Keratinocyte (primary cell): ENCODE results near the gene SOCS6. TPM values are rescaled to one million over a fixed set of nuclear protein-coding genes. Genes with fewer than 3 reads are reported as not detected.

Source experiments
- DNase-seq: peaks from one replicate; pipeline ENCODE4 v3.0.0-alpha.2; 2011; ENCODE audit warnings: low read depth, missing footprints, low spot score
- FAIRE-seq: peaks from 2 replicates; lab custom pipeline; 2011; peaks lifted over from hg19 to GRCh38; lab: Jason Lieb, UNC
- H2AFZ ChIP-seq: 2 replicates; pipeline ENCODE4 v1.6.0; 2012; ENCODE audit warnings: low read length, control low read depth, inconsistent platforms; ENCODE audit not compliant: control insufficient read depth
- H3K27ac ChIP-seq: 2 replicates; pipeline ENCODE4 v1.5.1; 2011; ENCODE audit warnings: low read length; ENCODE audit not compliant: control insufficient read depth, insufficient read depth
- H3K27me3 ChIP-seq: 3 replicates; pipeline ENCODE4 v1.6.0; 2011; ENCODE audit warnings: low read length; ENCODE audit not compliant: control insufficient read depth, insufficient read depth; ENCODE audit errors: extremely low read depth
- H3K36me3 ChIP-seq, 2 experiments: 2 replicates in 1 of 2; 3 replicates in 1 of 2; pipeline ENCODE4 v1.5.1; 2011; ENCODE audit warnings: low read length in 2 of 2, mild to moderate bottlenecking in 1 of 2; ENCODE audit not compliant: control insufficient read depth in 2 of 2, insufficient read depth in 2 of 2; ENCODE audit errors: extremely low read depth in 1 of 2
- H3K4me1 ChIP-seq: 3 replicates; pipeline ENCODE4 v1.5.1; 2011; ENCODE audit warnings: low read length; ENCODE audit not compliant: control insufficient read depth, insufficient read depth; ENCODE audit errors: extremely low read depth
- H3K4me2 ChIP-seq: 3 replicates; pipeline ENCODE4 v1.6.0; 2011; ENCODE audit warnings: low read depth, low read length; ENCODE audit not compliant: control insufficient read depth, insufficient read depth; ENCODE audit errors: extremely low read depth
- H3K4me3 ChIP-seq, 3 experiments: fragments of 200-600 bp in 1 of 3; sonication (generic) in 1 of 3; 2 replicates in 2 of 3; 3 replicates in 1 of 3; pipeline ENCODE4 v1.5.1; 2011 to 2016; ENCODE audit warnings: low read length in 3 of 3, mild to moderate bottlenecking in 3 of 3, control low read depth in 2 of 3, inconsistent platforms in 1 of 3, low read depth in 1 of 3, mixed read lengths in 1 of 3, mixed run types in 1 of 3, moderate library complexity in 1 of 3; ENCODE audit not compliant: control insufficient read depth in 2 of 3, insufficient read depth in 2 of 3; ENCODE audit errors: extremely low read depth in 1 of 3
- H3K79me2 ChIP-seq: 2 replicates; pipeline ENCODE4 v1.6.0; 2012; ENCODE audit warnings: low read length; ENCODE audit not compliant: control insufficient read depth, insufficient read depth
- H3K9ac ChIP-seq: 3 replicates; pipeline ENCODE4 v1.6.0; 2011; ENCODE audit warnings: low read length; ENCODE audit not compliant: control insufficient read depth, insufficient read depth; ENCODE audit errors: extremely low read depth
- H3K9me1 ChIP-seq: 3 replicates; pipeline ENCODE4 v1.6.0; 2011; ENCODE audit warnings: low read length; ENCODE audit not compliant: control insufficient read depth, insufficient read depth; ENCODE audit errors: extremely low read depth
- H3K9me3 ChIP-seq: 2 replicates; pipeline ENCODE4 v1.5.1; 2012; ENCODE audit warnings: low read depth, low read length; ENCODE audit not compliant: control insufficient read depth
- H4K20me1 ChIP-seq: 3 replicates; pipeline ENCODE4 v1.6.0; 2011; ENCODE audit warnings: low read length; ENCODE audit not compliant: control insufficient read depth, insufficient read depth; ENCODE audit errors: extremely low read depth
- CTCF ChIP-seq, 3 experiments: IDR thresholded peaks in 1 of 3; conservative IDR thresholded peaks in 1 of 3; optimal IDR thresholded peaks in 1 of 3; 2 replicates in 2 of 3; 3 replicates in 1 of 3; pipeline versions ENCODE3 to v1.5.1; 2011; ENCODE audit warnings: low read length in 3 of 3, mild to moderate bottlenecking in 3 of 3, moderate library complexity in 2 of 3, control low read depth in 1 of 3, inconsistent platforms in 1 of 3; ENCODE audit not compliant: insufficient read depth in 2 of 3; ENCODE audit errors: extremely low read depth in 1 of 3
- EZH2 ChIP-seq: IDR thresholded peaks from one replicate; pipeline ENCODE4 v1.6.1; 2012; ENCODE audit warnings: inconsistent platforms, mild to moderate bottlenecking, low read length, moderate library complexity
- dilution Hi-C: fragments of 300-500 bp; cut with MboI; formaldehyde crosslinking; loops from one replicate; pipeline ENCODE4 v1.7.0; 2020; ENCODE audit warnings: low sequenced_read_pairs; ENCODE audit not compliant: extremely low pct_ligation_motif_present
- polyA plus RNA-seq, 5 experiments: library from polyadenylated mRNA; depleted of rRNA in 3 of 5; stranded (reverse) in 3 of 5; stranded (forward) in 1 of 5; unstranded in 1 of 5; fragments of >200 nt; gene quantifications; 1 replicate in 1 of 5; 2 replicates in 3 of 5; 3 replicates in 1 of 5; pipeline versions ENCODE4 v1.2.1 to v1.2.3, GENCODE V29; 2011 to 2012; ENCODE audit warnings: missing spikeins in 2 of 5, low read depth in 1 of 5, low replicate concordance in 1 of 5

SOCS6 gene
- polyA plus RNA-seq, 1 donor (not counting 4 experiments of a cell fraction or from before 2014, with no cell fraction given), result 22.2 TPM

- FAIRE-seq (no peak), DNase-seq (no peak)
These were observed 25.5 kb upstream of the SOCS6 start for GRCh38 chr18:70263336-70263735.

GRCh38 chr18:70271742-70272141 lies 17.1 kb upstream of the SOCS6 start:
- TF ChIP-seq EZH2 (no peak), CTCF (optimal IDR thresholded peaks at IDR 0.05 in 1 of 3, IDR thresholded peaks at IDR 0.05 in 1 of 3, conservative IDR thresholded peaks at IDR 0.05 in 1 of 3; ENCODE audit: extremely low read depth in 1 of 3, insufficient read depth in 2 of 3, low read length in 3 of 3) (no peak)
- Histone ChIP-seq H3K4me1 (no peaks in the 10 kb centered on the region), H3K27ac (no peak overlapping the region), H3K36me3 (no peaks in the 10 kb centered on the region), H3K9me1 (no peaks in the 10 kb centered on the region), H3K9me3 (no peaks in the 10 kb centered on the region), H3K4me3 (no peak overlapping the region), H4K20me1 (no peaks in the 10 kb centered on the region), H3K4me2 (no peak overlapping the region), H3K9ac (no peak overlapping the region), H3K27me3 (no peaks in the 10 kb centered on the region), H2AFZ (no peak overlapping the region), H3K79me2 (no peaks in the 10 kb centered on the region)
- dilution Hi-C loops, result no loop called here
- no peak for FAIRE-seq
- DNase-seq, result no peak

More at GRCh38 chr18:70263336-70263735, 25.5 kb upstream of the SOCS6 start:
- Histone ChIP-seq H3K9me3 (no peaks in the 10 kb centered on the region), H3K4me3 (no peak overlapping the region), H3K36me3 (no peaks in the 10 kb centered on the region), H2AFZ (no peak overlapping the region), H3K9me1 (no peaks in the 10 kb centered on the region), H3K4me1 (no peaks in the 10 kb centered on the region), H3K79me2 (no peaks in the 10 kb centered on the region), H3K27me3 (no peaks in the 10 kb centered on the region), H3K4me2 (no peak overlapping the region), H3K27ac (no peak overlapping the region), H3K9ac (no peak overlapping the region), H4K20me1 (no peaks in the 10 kb centered on the region)
- TF ChIP-seq CTCF (optimal IDR thresholded peaks at IDR 0.05 in 1 of 3, IDR thresholded peaks at IDR 0.05 in 1 of 3, conservative IDR thresholded peaks at IDR 0.05 in 1 of 3; ENCODE audit: extremely low read depth in 1 of 3, insufficient read depth in 2 of 3, low read length in 3 of 3), result no peak
- no peak for TF ChIP-seq EZH2
- dilution Hi-C loops, result no loop called here
